GM19193 (cell line): ENCODE data around the gene SCAF11.

Experiments
- POLR2A ChIP-seq: IDR thresholded peaks from 4 replicates; pipeline ENCODE4 v1.6.1; 2011; ENCODE audit not compliant: insufficient read depth, insufficient read length; ENCODE audit errors: extremely low read depth

SCAF11 gene

DNA sequence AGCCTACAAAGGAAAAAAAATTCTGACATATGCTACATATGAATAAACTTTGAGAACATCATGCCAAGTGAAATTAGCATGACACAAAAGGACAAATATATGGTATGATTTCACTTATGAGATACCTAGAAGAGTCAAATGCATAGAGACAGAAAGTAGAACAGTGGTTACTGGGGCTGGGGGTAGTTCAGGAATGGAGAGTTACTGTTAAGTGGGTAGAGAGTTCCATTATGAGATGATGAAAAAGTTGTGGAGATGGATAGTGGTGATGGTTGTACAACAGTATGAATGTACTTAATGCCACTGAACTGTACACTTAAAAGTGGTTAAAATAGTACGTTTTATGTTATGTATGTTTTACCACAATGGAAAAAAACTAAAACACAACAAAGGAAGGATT, 92.3 kb downstream of the SCAF11 start:
- TF ChIP-seq POLR2A: no peak

DNA sequence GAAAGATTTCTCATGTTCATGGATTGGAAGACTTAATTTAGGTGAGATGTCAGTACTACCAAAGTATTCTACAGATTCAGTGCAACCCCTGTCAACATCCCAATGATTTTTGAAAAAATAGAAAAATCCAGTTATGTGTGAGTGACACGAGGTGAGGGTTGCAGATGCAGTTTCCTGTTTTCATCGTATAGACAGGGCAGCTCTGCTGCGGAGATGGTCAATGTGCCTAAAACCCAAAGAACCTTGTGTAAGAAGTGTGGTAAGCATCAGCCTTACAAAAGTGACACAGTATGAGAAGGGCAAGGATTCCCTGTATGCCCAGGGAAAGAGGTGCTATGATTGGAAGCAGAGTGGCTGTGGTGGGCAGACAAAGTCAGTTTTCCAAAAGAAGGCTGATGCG, 94.4 kb downstream of the SCAF11 start:
- no peak for TF ChIP-seq POLR2A

- no peak for TF ChIP-seq POLR2A
Observed at GRCh38 chr12:45893240-45893639, 97.1 kb downstream of the SCAF11 start.

GRCh38 chr12:45890276-45890675, 100.1 kb downstream of the SCAF11 start:
- no peak for TF ChIP-seq POLR2A

DNA sequence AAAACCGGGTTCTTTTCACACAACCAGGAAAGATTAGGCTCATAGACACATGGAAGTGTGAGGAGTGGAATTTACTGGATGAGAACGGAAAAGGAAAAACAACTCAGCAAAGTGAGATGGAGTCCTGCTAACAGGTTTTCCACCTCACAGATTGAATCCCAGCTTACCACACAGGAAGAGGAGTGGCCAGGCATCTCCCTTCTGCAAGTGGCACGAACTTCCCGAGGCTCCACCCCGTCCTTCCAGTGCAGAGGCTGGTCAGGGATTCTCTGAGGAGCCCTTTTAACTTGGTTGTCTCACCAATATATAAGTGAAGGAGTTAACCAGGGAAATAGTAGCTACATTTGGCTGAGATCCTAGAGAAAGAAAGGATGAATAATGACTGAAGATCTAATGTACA, 102.8 kb downstream of the SCAF11 start:
- no peak for TF ChIP-seq POLR2A

- no peak for TF ChIP-seq POLR2A
Observed at GRCh38 chr12:45886685-45887084, 103.7 kb downstream of the SCAF11 start.

DNA sequence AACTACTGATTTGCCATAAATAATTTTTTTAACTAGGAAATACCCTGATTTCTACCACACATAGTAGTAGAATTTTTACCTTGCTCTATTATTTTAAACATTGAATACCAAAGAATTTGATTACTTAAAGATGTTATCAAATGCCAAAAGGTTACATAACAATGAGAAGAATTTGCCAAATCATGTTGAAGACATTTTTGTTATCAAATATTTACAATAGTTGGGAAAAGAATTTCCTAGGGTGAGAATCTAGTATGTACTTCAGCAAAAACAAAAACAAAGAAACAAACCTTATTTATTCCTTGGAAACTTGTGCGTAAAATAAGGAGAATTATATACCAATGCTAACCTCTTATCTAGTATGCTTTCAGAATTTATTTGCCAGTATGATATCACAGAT, 107.2 kb downstream of the SCAF11 start:
- no peak for TF ChIP-seq POLR2A

GRCh38 chr12:45880533-45880932, 109.8 kb downstream of the SCAF11 start:
- TF ChIP-seq POLR2A: no peak

GRCh38 chr12:45879363-45879895, 110.9 kb downstream of the SCAF11 start:
- TF ChIP-seq POLR2A: no peak

- TF ChIP-seq POLR2A: no peak
Observed at GRCh38 chr12:45878630-45879255, 111.6 kb downstream of the SCAF11 start.

GRCh38 chr12:45877069-45877468, 113.3 kb downstream of the SCAF11 start:
- TF ChIP-seq POLR2A: no peak

GRCh38 chr12:45872446-45872845, 117.9 kb downstream of the SCAF11 start:
- TF ChIP-seq POLR2A: no peak
